Gastrocnemius medialis (tissue), 4 donors: Measurements from ENCODE around the gene C10orf90. TPM values are rescaled to one million over a fixed set of nuclear protein-coding genes. Genes with fewer than 3 reads are reported as not detected.

Source experiments
- total RNA-seq, 4 donors: library from RNA; depleted of rRNA; stranded (reverse); fragments of >200 nt; gene quantifications; one replicate each; pipeline versions ENCODE4 v1.1.0 to v1.2.3, GENCODE V29; 2016

C10orf90 gene
- total RNA-seq, 4 donors from 2014 or later = not detected

Other genes with a start within 250 kb of the C10orf90 start
- 1 to 10 TPM; 4.3 to 6.0 (median 4.8) TPM for gene DOCK1, start 234.7 kb upstream of the C10orf90 start, total RNA-seq